HG03175 (cell line): ENCODE data around the gene MT1G.
"Not testable (repeated sequence)": the region's sequence is repeated elsewhere in the genome, so short reads cannot be mapped to it uniquely, and the experiment has no call there.

ENCODE experiments used
- ATAC-seq: cut with Tn5 transposase; IDR thresholded peaks from one replicate; pipeline ENCODE4 v1.9.1; 2021; ENCODE audit warnings: mild to moderate bottlenecking, moderate library complexity; ENCODE audit not compliant: unreplicated experiment

Gene MT1G

DNA sequence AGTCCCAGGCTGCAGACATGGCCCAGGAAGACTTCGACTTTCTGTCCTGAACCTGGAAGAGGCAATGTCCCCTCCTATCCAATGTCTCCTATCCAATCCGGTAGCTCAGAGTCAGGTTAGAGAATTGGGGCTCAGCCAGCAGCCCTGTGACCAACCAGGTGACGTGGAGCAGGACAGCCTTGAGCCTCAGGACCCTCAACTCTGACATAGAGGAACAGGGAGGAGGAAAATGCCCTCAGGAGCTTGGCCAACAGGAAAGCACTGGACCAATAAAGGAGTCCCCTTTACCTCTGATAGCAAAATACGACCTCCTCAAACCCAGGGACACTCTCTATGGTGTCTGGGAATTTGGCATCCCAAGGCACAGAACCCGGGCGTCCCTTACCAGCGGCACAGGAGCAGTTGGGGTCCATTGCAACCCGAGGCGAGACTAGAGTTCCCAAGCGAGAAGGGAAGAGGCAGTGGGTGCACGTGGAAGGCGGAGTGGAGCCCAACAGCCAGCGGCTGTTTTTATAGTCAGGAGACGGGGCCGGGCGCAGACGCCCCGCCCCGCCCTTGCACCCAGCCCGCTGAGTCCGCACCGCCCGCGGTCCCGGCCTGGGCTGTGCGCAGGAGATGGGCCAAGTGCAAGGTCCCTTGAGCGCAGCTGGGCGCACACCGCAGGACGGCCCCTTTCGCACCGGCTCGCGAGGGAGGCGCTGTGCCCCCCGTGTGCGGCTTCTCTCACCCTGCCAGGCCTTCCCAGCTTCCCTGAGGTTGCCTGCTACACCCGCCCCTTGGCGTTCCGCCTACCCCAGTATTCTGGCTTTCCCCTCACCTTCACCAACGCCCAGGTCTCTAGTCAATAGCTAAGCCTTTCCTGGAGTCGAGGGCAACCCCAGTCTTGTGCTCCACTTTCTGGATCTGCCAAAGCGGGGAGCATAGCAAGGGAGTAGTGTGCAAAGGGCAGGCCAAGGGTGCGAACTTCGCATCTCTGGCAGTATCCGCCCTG lies at the start of gene MT1G:
MT1G (minus strand) TSS at position 485 of the 991 bp plus-strand sequence; CDS start at position 413, 72 bp downstream.
- ATAC-seq, result no peak

DNA sequence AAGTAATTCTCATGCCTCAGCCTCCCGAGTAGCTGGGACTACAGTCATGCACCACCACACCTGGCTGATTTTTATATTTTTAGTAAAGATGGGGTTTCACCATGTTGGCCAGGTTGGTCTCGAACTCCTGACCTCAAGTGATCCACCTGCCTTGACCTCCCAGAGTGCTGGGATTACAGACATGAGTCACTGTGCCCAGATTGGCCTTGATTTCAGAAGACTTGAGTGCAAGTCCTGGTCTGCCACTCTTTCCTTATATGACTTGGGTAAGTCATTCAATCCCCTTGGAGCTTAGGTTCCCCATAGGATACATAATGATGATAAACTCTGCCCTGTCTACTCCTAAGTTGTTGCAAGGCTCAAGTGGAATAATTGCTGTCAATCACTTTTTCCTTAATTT lies 49.7 kb upstream of the MT1G start:
- ATAC-seq, result not testable (repeated sequence)

DNA sequence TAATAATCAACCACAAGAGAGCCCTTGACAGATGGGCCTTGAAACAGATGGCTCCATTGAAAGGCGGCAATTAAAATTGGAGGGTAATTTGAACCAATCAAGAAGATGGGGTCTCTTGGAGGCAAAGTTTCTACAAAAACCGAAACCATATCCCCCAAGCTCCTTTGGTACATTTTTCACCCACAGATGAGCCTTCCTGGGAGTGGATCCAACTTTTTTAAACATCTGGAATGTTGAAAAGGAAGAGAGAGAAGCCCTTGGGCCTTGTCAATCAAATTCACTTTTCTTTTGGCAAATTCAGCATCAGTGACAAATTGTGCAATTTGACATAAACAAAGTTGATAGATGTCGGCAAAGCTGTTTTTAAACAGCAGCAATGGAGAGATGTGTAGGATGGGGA lies 48.9 kb upstream of the MT1G start:
- ATAC-seq, result no peak

DNA sequence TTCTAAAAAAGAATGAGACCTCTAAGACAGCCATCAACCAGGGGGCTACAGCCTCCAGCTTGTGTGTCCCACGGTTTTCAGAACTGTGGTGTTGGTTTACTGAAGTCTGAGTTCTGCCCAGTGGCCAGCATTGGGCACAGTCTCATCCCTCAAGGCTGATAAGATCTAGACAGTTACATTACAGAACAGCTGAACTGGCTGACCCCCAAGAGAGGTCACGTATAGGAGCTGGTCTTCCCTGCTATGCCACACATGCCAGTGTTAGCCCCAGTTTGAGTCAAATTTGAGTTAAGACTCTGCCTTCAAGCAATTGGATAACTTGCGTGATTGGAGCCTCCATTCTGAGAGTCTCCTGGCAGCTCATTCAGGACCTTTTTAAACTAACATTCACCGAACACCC lies 47.3 kb upstream of the MT1G start:
- ATAC-seq, result no peak

DNA sequence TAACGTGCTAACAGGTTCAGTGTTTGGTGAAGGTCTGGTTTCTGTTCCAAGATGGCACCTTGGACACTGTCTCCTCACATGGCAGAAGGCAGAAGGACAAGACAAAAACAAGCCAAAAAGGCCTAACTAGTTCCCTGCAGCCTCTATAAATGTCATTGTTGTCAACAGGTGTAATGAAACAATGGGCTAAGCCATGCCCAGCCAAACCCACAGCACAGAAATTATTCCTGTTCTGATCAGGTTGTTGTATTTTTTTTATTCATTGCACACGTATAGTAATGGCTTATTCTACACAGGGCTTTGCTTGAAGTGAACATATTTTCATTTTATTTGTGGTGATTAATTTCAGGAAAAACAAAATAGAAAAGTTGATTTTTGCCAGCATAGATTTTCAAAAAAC lies 45.9 kb upstream of the MT1G start:
- no peak for ATAC-seq

DNA sequence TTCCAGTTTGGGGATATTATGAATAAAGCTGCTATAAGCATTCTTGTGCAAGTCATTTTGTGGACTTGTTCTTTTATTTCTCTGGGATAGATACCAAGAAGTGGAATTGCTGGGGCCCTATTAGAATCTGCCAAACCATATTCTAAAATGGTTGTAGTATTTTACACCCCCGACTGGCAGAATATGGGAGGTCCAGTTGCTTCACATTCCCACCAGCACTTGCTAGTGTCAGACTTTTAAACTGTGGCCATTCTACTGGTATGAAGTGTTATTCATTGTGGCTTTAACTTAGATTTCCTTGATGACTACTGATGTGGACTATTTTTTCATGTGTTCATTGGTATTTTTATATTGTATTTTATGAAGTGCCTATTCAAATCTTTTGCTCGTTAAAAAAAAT lies 44.0 kb upstream of the MT1G start:
- ATAC-seq, result no peak

DNA sequence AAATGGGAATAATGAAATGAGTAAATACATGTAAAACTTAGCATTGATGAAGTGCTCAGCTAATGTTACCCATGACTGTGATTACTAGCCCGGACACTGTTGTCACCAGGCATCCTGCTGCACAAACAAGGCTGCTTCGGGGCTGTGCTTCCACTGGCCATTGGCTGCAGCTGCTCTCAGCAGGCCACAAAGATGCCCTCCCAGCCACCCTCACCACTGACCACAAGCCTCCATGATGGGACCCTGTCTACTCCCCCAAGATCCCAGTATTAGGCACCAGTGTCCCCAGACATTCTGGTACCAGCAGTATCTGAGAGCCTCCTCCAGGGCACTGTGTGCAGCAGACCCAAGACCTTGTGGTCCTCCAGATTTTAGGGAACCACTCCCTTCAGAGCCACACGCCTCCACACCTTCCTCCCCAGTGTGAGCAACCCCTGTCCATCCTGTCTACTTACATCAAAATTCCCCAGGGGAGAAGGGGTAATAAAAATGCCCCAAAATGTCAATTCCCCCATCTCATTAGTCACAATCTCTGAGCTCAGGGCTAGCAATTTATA lies 42.4 kb upstream of the MT1G start:
- no peak for ATAC-seq

DNA sequence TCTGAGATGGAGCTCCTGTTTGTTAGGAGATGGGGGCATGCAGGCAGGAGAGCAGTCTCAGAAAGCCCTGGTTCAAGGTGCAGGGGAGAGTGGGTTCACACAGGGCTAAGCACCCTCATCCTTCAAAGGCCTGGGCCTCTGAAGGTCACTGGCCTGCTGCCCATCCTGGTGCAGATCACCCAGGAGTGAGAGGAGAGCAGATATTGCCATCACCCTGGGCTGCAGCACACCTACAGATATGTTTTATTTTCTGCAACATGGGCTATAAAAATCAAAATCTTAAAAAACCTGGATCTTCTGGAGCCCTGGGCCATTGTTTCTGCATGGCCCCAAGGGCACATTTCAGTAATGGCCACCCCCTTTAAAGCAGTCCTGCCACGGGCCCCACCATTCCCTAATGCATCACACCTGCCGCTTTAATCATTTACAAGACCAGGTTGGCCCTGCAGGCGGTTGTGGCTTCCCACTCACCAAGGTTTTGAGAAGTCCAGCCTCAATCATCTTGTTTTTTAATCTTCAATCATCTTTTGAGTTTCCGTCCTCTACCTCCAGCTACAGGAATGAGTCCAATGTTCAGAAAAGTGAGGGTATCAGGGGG lies 41.7 kb upstream of the MT1G start:
- ATAC-seq, result no peak

DNA sequence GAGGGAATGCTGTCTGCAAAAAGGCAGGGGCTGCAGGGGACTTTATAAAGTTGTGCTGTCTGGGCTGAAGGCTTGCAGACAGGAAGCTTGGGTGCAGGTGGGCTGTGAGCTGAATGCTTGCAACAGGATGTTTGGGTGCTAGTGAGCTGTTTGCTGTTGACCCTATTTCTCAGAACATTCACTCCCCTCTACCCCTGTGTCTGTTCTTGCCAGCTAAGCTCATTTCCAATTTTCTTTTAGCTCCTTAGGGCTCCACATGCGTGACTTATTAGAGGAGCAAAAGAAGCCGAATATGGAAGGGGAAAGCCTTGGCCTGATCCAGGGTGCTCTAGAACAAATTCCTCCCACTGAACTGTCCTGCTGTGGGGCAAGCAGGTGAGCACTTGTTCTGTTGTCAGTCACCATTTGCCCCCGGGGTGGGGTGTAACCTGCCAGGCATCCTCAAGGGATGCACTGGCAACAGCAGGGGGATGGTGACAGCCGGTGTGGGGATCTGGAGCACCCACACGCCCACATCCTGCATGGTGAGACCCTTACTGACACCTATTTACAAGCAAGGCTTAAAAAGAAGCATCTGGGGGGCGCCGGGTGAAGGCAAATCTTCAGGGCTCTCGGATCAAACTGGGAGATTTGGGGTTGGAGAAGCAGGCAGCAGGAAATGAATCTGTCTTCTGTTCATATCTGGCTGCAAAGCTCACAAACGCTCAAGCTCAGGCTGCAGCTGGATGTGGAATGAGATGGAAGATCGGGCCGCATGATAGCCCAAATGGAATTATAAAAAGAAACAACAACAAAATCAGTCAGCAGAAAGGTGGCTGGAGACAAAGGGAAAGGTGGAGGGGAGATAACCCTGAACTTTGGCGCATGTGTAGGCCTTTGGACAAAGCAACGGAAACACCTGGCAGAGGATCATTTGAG lies 40.9 kb upstream of the MT1G start:
- no peak for ATAC-seq

DNA sequence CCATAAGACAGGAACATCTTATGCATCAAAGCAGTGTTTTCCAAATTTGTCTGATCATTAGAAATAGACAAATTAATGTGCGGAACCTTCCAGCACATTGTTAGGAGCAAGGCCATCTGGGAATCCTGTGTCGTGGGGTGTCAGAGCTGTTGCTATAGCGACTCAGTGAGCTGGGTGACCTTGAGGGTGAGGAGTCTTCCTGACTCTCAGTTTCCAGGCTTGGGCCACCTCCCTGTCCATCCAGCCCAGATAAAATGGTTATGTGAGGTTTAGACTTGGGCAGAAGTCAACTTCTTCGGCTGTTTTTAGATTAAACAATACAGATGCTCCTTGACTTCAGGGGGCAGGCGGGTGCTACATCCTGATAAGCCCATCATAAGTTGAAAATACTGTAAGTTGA lies 35.0 kb upstream of the MT1G start:
- ATAC-seq, result no peak

DNA sequence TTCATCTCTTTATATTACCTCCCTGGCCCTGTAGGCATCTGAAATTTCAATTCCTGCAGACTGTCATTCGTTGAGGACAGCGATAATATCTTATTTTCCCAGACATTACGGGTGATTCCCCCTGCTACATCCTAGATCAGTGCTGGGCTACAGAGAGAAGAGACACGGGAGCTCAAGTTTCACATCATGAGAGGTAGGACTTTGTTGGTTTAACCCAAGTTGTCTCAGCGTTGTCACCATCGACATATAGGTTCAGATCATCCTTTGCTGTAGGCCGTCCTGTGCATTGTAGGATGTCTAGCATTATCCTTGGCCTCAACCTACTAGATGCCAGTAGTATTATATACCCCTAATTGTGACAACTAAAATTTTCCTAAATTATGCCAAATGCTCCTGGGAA lies 33.7 kb upstream of the MT1G start:
- ATAC-seq, result no peak

DNA sequence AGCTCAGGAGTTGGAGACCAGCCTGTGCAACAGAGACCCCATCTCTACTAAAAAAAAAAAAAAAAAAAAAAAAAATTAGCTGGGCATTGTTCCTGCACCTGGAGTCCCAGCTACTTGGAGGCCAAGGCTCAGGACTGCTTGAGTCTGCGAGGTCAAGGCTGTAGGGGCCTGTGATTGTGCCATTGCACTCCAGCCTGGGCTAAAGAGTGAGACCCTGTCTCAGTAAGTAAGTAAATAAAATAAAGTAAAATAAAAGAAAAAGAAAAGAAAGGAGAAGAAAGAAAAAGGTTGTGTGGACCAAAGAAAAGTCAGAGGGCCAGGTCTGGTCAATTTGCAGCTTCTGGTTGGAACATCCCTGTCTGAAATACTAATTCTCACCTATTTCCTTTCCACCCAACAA lies 32.8 kb upstream of the MT1G start:
- ATAC-seq, result no peak

DNA sequence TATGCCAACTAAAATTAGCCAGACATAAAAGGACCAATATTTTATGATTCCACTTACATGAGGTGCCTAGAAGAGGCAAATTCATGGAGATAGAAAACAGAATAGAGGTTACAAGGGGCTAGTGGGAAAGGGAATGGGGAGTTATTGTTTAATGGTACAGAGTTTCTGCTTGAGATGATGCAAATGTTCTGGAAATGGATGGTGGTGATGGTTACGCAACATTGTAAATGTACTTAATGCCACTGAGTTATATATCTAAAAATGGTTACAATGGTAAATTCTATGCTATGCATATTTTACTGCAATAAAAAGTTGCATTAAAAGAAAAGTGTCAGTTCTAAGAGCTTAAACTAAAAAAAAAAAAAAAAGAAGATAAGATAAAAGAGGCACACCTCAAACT lies 32.3 kb upstream of the MT1G start:
- no peak for ATAC-seq

DNA sequence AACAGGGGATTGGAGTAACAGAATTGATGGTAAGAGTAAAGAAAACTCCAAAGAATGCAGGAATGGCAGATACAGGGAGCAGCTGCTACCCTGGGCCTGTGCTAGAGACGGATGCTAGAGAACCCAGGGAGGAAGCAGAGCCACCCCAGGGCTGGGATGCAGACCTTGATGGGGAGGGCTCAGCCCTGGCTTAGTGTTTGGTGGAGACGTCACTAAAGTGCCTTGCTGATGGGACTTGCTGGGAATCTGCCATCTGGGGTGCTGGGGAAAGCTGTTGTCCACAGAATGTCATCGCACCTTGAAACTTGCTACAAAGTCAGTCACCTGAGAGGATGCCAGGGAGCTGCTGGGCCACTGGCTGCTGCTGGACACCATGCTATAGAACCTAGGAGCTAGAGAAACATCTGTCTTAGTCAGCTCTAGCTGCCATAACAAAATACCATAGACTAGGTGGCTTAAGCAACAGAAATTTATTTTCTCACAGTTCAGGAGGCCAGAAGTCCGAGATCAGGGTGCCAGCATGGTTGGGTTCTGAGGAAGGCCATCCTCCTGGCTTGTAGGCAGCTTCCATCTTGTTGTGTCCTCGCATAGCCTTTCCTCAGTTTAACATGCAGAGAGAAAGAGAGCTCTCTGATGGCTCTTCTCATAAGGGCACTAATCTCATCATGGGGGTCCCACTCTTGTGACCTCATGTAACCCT lies 29.7 kb upstream of the MT1G start:
- ATAC-seq, result no peak

DNA sequence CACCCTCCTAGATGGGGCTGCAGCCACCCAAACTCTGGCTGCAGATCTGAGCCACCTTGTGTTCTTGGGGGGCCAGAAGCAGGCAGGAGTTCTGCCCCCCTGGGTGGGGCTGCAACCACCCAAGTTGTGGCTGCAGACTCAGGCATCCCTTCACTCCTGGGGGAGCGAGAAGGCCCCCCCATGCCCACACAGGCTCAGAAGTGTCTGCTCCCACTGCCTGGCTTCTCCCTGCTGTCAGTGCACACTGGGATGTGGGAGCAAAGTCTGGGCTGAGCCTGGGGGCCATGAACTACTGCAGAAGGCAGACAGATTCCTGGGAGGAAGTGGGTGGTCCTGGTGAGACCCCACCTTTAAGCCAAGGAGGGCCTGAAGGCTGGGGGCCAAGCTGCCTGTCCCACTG lies 27.4 kb upstream of the MT1G start:
- ATAC-seq, result no peak

DNA sequence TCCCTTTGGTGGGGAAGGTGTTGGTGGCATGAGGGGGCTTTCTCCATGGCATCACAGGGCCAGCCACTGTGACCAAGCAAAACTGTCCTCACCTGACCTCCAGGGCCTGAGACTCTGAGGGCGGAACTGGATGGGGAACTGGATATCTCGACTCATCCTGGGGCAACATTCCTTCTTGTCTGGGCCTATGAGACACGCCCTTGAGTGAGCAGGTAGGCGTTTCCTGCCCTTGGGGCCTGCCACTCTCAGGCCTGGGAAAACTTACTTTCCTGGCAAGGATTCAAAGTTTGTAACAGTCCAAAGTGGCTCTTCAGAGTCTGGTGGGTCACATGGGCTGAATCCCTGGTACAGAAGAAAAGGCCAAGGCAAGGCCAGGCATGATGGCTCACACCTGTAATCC lies 24.0 kb upstream of the MT1G start:
- no peak for ATAC-seq

DNA sequence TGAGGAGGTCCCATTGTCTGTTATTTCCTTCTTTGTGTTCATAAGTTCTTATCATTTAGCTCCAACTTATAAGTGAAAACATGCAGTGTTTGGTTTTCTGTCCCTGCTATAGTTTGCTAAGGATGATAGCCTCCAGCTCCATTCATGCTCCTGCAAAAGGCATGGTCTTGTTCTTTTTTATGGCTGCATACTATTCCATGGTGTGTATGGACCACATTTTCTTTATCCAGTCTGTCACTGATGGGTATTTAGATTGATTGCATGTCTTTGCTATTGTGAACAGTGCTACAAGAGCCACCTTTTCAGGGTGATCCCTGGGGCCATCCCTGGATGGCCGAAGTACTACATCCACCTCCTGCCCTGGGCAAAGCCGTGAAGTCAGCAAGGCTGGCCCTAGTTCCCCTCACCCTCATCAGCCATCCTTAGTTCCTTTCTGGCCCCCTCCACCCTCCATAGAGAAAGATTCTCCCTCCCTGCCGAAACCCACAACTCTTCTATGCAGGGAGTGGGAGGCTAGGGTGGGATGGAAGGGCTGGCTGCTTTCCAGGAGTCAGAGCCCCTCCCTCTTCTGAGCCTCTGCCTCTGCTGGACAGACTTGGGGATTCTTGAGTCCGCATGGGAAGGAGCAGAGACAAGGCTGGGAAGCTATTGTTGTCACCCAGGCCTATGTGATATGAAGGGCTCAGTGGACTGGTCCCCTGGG lies 22.7 kb upstream of the MT1G start:
- no peak for ATAC-seq

DNA sequence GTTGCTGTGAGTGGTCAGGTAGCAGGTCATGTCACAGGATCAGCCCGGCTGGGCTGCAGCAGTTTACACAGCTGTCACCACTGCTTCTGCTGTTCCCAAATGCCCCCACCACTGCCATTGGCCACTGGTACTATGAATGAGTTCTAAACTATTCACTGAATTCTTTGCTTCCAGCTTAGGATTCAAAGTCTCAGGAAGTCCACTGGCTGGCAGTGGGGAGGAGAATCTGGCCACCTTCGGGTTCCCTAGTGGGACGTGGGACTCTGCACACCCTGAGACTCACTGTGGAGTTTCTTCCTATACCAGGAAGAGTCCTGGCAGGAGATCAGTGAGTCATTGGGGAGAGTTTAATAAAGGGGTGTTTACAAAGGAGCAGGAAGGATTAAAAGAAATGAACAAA lies 21.3 kb upstream of the MT1G start:
- ATAC-seq, result no peak

DNA sequence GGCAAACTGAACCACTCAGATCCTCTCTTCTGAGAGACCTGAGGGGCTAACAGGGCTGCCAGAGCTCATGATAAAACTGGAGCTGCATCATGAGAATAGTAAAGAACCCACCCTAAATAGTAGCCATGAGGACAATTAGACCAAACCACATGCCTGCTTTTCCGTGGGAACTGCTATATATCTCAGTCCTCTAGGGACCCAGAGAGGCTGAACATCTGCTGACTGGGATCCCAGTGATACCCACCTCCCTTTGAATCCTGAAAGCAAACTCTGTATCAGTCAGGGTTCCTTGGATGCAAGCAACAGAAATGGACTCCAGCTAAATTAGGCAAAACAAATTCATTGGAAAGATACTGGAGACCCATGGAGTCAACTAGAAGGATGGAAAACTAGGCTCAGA lies 20.9 kb upstream of the MT1G start:
- no peak for ATAC-seq

DNA sequence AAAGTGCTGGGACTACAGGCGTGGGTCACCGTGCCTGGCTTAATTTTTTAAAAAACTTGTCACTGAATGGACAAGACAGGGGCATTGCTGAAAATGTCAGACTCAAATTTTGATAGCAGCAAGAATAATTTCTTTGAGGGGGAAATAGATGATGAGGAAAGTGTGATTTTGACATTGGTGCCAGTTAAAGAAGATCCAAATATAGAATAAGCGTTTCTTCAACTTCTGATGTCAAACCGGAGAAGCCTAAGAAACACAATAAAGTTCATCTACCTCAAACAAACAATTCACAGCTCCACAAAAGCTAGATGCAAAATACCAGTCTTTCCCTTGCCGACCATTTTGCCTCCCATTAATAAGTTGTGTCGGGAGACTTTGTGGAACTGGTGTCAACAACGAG lies 18.9 kb upstream of the MT1G start:
- ATAC-seq, result no peak
